Liver (tissue), 9 donors: ENCODE measurements around the gene HOXD13. TPM values are rescaled to one million over a fixed set of nuclear protein-coding genes. Genes with fewer than 3 reads are reported as not detected.

Experiments
- DNase-seq: peaks from one replicate; pipeline ENCODE4 v3.0.0-alpha.2; 2017; ENCODE audit warnings: low spot score
- H3K27ac ChIP-seq, 2 donors: one replicate each; pipeline ENCODE4 v1.7.0; 2013; ENCODE audit warnings: inconsistent platforms in 2 of 2, low read length in 2 of 2, control low read depth in 1 of 2, low read depth in 1 of 2, mild to moderate bottlenecking in 1 of 2
- H3K27me3 ChIP-seq, 4 donors: one replicate each; pipeline versions ENCODE4 v1.6.1 to v1.7.0; 2013; ENCODE audit warnings: low read length in 3 of 4, inconsistent platforms in 1 of 4, mild to moderate bottlenecking in 1 of 4, moderate library complexity in 1 of 4; ENCODE audit not compliant: control insufficient read depth in 4 of 4, insufficient read depth in 4 of 4
- H3K36me3 ChIP-seq, 4 donors: one replicate each; pipeline versions ENCODE4 v1.6.1 to v1.7.0; 2013; ENCODE audit warnings: low read length in 3 of 4, mild to moderate bottlenecking in 3 of 4, low read depth in 1 of 4, moderate library complexity in 1 of 4; ENCODE audit not compliant: control insufficient read depth in 4 of 4, insufficient read depth in 3 of 4
- H3K4me1 ChIP-seq, 4 donors: one replicate each; pipeline versions ENCODE4 v1.6.1 to v1.7.0; 2013; ENCODE audit warnings: low read length in 3 of 4, mild to moderate bottlenecking in 3 of 4, moderate library complexity in 1 of 4; ENCODE audit not compliant: control insufficient read depth in 4 of 4, insufficient read depth in 4 of 4
- H3K4me3 ChIP-seq, 3 donors: one replicate each; pipeline versions ENCODE4 v1.6.1 to v1.7.0; 2013; ENCODE audit warnings: low read length in 3 of 3, control low read depth in 1 of 3, low read depth in 1 of 3, mild to moderate bottlenecking in 1 of 3
- H3K9ac ChIP-seq, 2 donors: one replicate each; pipeline ENCODE4 v1.7.0; 2013; ENCODE audit warnings: low read length in 2 of 2, mild to moderate bottlenecking in 2 of 2, moderate library complexity in 2 of 2, control low read depth in 1 of 2, low read depth in 1 of 2
- H3K9me3 ChIP-seq, 4 donors: one replicate each; pipeline versions ENCODE4 v1.6.1 to v1.7.0; 2013; ENCODE audit warnings: low read length in 3 of 4; ENCODE audit not compliant: control insufficient read depth in 4 of 4
- EGR1 ChIP-seq, 2 donors: IDR thresholded peaks; 2 replicates each; pipeline ENCODE4 v1.6.1; 2016 to 2018; ENCODE audit warnings: antibody characterized with exemption in 2 of 2, low read depth in 2 of 2
- FOXA1 ChIP-seq: IDR thresholded peaks from 2 replicates; pipeline ENCODE4 v1.6.1; 2016; ENCODE audit warnings: antibody characterized with exemption
- FOXA2 ChIP-seq: IDR thresholded peaks from 2 replicates; pipeline ENCODE4 v1.6.1; 2016; ENCODE audit warnings: antibody characterized with exemption
- MAX ChIP-seq: IDR thresholded peaks from 2 replicates; pipeline ENCODE4 v1.6.1; 2016; ENCODE audit warnings: antibody characterized with exemption
- RAD21 ChIP-seq, 2 donors: IDR thresholded peaks; 2 replicates each; pipeline ENCODE4 v1.6.1; 2016; ENCODE audit warnings: antibody characterized with exemption in 2 of 2, mild to moderate bottlenecking in 2 of 2
- RXRA ChIP-seq, 2 donors: IDR thresholded peaks; 2 replicates each; pipeline ENCODE4 v1.6.1; 2017 to 2018; ENCODE audit warnings: antibody characterized with exemption in 2 of 2, mild to moderate bottlenecking in 1 of 2
- SP1 ChIP-seq: IDR thresholded peaks from 2 replicates; pipeline ENCODE4 v1.6.1; 2018; ENCODE audit warnings: antibody characterized with exemption, mild to moderate bottlenecking
- TAF1 ChIP-seq: conservative IDR thresholded peaks from 2 replicates; pipeline ENCODE4 v1.6.1; 2016; ENCODE audit warnings: antibody characterized with exemption, mild to moderate bottlenecking
- YY1 ChIP-seq: IDR thresholded peaks from 2 replicates; pipeline ENCODE4 v1.6.1; 2016; ENCODE audit warnings: antibody characterized with exemption, mild to moderate bottlenecking
- ZBTB33 ChIP-seq: IDR thresholded peaks from 2 replicates; pipeline ENCODE4 v1.6.1; 2016; ENCODE audit warnings: antibody characterized with exemption
- WGBS: extraction: QIAGEN DNeasy Blood & Tissue Kit; methylation state at CpG from one replicate; pipeline ENCODE4 v1.1.7; 2013; 5-methylcytosine and 5-hydroxymethylcytosine counted together
- polyA plus RNA-seq, 2 donors: library from polyadenylated mRNA; stranded (reverse) in 1 of 2; unstranded in 1 of 2; fragments of 200-250 nt in 1 of 2; fragments of >200 nt in 1 of 2; fragmentation: Nextera tagmentation in 1 of 2; extraction: Ambion mirVana in 1 of 2; gene quantifications; one replicate each; pipeline versions ENCODE4 v1.2.1 to v1.2.3, GENCODE V29; 2013 to 2015
- total RNA-seq, 2 donors: library from RNA; depleted of rRNA; stranded (reverse); fragments of >200 nt; gene quantifications; one replicate each; pipeline ENCODE4 v1.2.3, GENCODE V29; 2014
- TF ChIP-seq, protein P1 (sequence below): IDR thresholded peaks from 2 replicates; pipeline ENCODE4 v1.6.1; 2016; ENCODE audit warnings: antibody characterized with exemption
- TF ChIP-seq, protein P2 (sequence below): fragments of 150-350 bp; IDR thresholded peaks from 2 replicates; pipeline ENCODE4 v1.5.1; 2017; ENCODE audit warnings: improper control_type of control experiment, low read depth, low read length; ENCODE audit not compliant: missing input control
- donor health status: healthy.
- donor health status: healthy.
- donor health status: healthy.
- donor health status: healthy.
- donor health status: healthy.

Gene HOXD13
- total and polyA plus RNA-seq, 4 donors: not detected

GRCh38 chr2:176096243-176096985, 3.9 kb downstream of the HOXD13 start:
- no peak for TF ChIP-seq TAF1
- no peak for TF ChIP-seq MAX
- TF ChIP-seq RXRA (IDR thresholded peaks at IDR 0.05): no peak
- no peak for TF ChIP-seq SP1
- no peak for TF ChIP-seq ZBTB33
- TF ChIP-seq EGR1 (IDR thresholded peaks at IDR 0.05; ENCODE audit: low read depth in 2 of 2): no peak
- TF ChIP-seq YY1: no peak
- TF ChIP-seq, protein P1, sequence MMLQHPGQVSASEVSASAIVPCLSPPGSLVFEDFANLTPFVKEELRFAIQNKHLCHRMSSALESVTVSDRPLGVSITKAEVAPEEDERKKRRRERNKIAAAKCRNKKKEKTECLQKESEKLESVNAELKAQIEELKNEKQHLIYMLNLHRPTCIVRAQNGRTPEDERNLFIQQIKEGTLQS: no peak
- no peak for TF ChIP-seq FOXA1
- TF ChIP-seq, protein P2, sequence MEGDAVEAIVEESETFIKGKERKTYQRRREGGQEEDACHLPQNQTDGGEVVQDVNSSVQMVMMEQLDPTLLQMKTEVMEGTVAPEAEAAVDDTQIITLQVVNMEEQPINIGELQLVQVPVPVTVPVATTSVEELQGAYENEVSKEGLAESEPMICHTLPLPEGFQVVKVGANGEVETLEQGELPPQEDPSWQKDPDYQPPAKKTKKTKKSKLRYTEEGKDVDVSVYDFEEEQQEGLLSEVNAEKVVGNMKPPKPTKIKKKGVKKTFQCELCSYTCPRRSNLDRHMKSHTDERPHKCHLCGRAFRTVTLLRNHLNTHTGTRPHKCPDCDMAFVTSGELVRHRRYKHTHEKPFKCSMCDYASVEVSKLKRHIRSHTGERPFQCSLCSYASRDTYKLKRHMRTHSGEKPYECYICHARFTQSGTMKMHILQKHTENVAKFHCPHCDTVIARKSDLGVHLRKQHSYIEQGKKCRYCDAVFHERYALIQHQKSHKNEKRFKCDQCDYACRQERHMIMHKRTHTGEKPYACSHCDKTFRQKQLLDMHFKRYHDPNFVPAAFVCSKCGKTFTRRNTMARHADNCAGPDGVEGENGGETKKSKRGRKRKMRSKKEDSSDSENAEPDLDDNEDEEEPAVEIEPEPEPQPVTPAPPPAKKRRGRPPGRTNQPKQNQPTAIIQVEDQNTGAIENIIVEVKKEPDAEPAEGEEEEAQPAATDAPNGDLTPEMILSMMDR: no peak
- H3K4me3 ChIP-seq: peak overlapping the region; percentile 12 to 50 (median 38)
- H3K27ac ChIP-seq: no peak overlapping the region
- no peak overlapping the region for H3K9ac ChIP-seq
- H3K4me1 ChIP-seq: peaks cover 9 to 24% (median 18%) of the 10 kb centered on the region in 4 donors
- H3K27me3 ChIP-seq: peaks cover 17 to 65% (median 33%) of the 10 kb centered on the region in 4 donors
- DNase-seq: no peak
- whole genome bisulfite sequencing: 12% methylated on average over 16 of the region's 16 CpGs
- H3K9me3 ChIP-seq: peaks cover 0 to 4% (median 2%) of the 10 kb centered on the region in 4 donors
- no peaks in the 10 kb centered on the region for H3K36me3 ChIP-seq

DNA sequence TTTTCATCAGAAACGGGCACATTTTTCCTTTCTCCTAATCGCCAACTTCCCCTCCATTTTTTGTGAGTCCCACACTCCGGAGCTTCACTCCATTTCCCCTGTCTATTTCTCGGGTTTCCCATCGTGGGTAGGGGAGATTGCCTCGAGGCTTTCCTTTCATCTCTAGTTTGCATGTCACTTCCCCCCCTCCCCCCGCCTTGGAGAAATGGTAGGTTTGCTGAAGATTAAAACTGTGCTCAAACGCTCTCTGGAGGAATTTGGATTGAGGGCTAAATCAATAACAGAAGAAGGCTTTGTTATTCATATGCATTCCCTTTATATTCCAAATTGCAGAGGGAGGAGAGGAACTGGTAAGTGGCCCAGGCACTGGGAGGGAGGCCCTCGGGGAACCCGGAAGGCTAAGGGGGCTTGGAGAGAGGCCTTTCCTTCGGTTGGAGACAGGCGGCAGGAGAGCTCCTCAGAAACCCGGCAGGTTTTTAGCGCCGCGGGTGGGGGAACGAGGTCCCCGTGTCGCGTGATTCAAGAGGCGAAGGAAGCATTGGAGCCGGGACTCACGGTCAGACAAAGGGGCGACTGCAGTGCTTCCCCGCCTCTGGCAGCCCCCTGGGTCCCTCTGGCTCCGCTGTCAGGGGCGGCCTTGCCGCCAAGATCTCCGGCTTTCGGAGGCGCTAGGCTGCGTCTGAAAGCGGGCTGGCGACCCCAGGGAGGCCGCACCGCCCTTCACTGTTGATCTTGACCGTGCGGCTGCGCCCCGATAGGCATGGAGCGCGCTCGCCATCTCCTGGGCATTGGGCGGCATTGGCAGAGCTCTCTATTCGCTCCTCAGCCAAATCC, 4.7 kb downstream of the HOXD13 start:
- peaks cover 0 to 4% (median 2%) of the 10 kb centered on the region in 4 donors for H3K9me3 ChIP-seq
- no peak overlapping the region for H3K9ac ChIP-seq
- H3K27me3 ChIP-seq: peaks cover 16 to 65% (median 33%) of the 10 kb centered on the region in 4 donors
- 2% methylated on average over 45 of the region's 45 CpGs for WGBS
- DNase-seq: peak; percentile 56
- peak overlapping the region; percentile 12 to 50 (median 38) for H3K4me3 ChIP-seq
- no peak overlapping the region for H3K27ac ChIP-seq
- H3K36me3 ChIP-seq: no peaks in the 10 kb centered on the region
- TF ChIP-seq RAD21 (IDR thresholded peaks at IDR 0.05): peak; percentile 86 to 90
- TF ChIP-seq, protein P2: peak; percentile 77
- TF ChIP-seq FOXA2: no peak
- H3K4me1 ChIP-seq: peaks cover 9 to 24% (median 18%) of the 10 kb centered on the region in 4 donors
